Epithelial cell of proximal tubule (primary cell): ENCODE measurements around the gene ZIC4. TPM values are rescaled to one million over a fixed set of nuclear protein-coding genes. Genes with fewer than 3 reads are reported as not detected.

ENCODE experiments used
- DNase-seq: peaks from one replicate; pipeline ENCODE4 v3.0.0-alpha.2; 2011; ENCODE audit warnings: low read depth
- H3K4me3 ChIP-seq: 2 replicates; pipeline ENCODE4 v1.5.1; 2011; ENCODE audit warnings: low read depth, mild to moderate bottlenecking, low read length
- total RNA-seq: library from RNA; depleted of rRNA; stranded (reverse); fragments of >200 nt; gene quantifications from 2 replicates; pipeline ENCODE4 v1.2.3, GENCODE V29; 2015
- TF ChIP-seq, protein P1 (sequence below): conservative IDR thresholded peaks from 2 replicates; pipeline ENCODE4 v1.5.1; 2012; ENCODE audit warnings: low read depth, mild to moderate bottlenecking, low read length

Gene ZIC4
- total RNA-seq, 1 donor from 2014 or later: not detected

DNA sequence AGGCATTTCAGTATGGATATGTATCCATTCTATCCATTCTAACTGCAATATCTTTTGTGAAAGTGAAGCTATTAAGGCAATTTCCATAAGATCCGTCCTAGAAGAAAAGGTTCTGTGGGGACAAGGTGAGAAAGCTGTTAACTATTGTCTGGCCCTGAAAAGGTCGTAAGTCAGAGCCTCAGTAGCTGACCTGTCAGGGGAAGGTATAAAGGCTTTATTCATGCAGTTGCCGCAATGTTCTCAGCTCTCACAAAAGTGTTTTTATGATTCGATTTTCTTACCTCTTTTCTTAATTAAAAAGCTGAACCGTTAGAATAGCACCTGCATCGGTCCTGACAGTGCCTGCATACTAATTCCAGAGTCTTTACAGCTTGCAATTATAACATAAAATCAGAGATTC lies 24.7 kb downstream of the ZIC4 start:
- no peak for DNase-seq
- H3K4me3 ChIP-seq: no peak overlapping the region
- TF ChIP-seq, protein P1, sequence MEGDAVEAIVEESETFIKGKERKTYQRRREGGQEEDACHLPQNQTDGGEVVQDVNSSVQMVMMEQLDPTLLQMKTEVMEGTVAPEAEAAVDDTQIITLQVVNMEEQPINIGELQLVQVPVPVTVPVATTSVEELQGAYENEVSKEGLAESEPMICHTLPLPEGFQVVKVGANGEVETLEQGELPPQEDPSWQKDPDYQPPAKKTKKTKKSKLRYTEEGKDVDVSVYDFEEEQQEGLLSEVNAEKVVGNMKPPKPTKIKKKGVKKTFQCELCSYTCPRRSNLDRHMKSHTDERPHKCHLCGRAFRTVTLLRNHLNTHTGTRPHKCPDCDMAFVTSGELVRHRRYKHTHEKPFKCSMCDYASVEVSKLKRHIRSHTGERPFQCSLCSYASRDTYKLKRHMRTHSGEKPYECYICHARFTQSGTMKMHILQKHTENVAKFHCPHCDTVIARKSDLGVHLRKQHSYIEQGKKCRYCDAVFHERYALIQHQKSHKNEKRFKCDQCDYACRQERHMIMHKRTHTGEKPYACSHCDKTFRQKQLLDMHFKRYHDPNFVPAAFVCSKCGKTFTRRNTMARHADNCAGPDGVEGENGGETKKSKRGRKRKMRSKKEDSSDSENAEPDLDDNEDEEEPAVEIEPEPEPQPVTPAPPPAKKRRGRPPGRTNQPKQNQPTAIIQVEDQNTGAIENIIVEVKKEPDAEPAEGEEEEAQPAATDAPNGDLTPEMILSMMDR: no peak

DNA sequence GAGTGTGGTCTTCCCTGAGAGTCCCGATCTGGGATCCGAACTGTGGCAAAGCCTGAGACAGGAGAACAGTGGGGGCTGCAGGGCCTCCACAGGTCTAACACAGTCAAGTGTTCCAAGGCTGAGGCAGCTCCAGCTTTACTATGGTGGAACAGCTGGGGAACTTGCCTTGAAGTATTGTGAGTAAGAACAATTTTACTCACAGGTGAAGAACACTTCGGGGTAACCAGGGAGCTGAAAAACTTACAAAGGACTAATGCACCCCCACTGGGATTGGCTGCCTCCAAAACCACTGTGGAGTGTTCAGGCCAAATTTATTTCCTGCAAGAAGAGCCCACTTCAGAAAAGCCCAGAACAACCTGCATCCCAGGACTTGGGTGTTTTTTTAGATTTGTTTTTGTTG lies 25.4 kb downstream of the ZIC4 start:
- no peak overlapping the region for H3K4me3 ChIP-seq
- TF ChIP-seq, protein P1: no peak
- DNase-seq: no peak

DNA sequence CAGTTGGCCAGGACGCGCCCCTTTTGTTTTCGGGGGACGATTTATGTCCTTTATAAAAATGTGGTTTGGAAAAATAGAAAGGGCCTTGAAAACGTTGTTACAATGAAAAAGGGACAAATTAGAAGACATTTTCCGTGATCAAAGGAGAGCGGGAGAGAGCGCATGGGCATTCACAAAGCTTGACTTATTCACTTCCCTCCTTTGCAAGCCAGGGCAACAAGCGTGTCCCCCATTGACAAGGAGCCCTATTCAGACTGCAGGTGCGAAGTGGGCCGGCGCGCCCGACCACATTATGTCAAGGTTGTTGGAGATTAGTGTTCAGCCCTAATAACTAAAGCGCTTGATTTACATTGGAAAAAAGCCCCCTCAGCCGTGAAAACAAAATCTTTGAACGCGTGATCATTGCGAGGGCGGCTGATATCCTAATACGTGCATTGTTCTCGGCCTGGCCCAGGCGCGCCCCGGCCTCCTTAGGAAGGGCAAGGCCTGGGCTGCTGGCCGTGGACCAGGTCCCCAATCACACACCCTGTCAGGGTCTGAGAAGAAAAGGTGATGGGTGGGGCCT lies 25.9 kb downstream of the ZIC4 start:
- no peak overlapping the region for H3K4me3 ChIP-seq
- TF ChIP-seq, protein P1: no peak
- DNase-seq: no peak

DNA sequence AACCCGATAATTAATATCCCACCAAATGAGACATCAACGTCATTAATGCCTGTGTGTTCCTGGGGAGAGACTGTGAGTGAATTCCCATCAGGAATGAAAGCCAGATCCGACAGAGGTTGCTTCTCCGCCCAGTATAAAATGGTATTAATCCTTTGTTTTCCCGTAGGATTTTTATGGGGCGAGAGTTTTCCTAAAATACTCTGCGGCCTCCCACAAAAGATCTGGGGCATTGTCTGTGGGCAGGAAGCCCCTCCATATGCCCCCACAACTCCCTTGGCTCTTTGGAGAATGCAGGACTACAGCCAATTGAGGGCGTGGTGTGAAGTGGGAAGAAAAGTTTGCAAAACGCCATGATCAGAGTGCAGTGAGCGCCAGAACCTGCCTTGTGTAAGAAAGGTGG lies 26.7 kb downstream of the ZIC4 start:
- no peak for DNase-seq
- no peak overlapping the region for H3K4me3 ChIP-seq
- TF ChIP-seq, protein P1: no peak

DNA sequence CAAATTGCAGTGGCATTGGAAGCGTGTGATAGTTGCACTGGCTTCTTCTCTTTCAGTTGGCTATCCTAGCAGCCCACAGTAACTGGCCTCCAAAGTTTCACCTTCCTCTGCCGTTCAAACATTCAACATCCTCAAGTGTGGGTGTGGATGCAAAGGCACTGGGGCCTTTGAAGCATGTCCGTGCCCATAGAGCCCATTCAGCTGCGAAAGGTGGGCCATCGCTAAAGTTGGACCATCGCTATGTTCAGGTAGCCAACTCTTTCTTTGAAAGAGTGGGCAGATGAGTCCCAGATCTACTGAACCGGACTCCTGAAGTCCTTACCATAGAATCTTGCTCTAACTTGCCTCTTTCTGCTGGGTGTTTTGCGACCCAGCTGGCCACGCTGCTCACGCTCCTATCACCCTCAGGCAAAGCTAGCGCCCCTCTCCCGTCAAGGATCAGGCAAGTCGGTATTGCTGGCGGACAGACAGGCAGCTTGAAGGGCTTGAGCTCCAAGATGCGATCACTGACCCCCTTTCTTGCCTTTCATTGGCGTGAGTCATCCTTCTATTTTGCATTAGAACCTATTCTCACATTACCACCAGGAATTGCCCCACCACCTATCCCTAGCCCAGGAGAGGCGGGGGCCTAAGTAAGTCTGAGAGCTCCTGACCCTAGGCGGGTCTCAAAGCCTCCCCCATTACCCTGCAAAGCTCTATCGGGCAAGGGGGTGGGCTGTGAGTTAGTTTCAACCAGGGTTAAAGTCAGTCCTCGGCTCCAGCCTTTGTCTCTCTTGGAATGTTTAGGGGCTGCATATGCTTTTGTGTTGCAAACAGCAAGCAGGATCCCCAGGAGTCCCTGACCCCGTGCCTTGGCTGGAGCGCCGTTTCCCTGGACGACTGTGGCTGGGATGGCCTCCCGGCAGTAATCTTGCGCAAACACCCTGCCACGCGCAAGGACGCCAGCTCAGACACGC lies 28.7 kb downstream of the ZIC4 start:
- no peak for DNase-seq
- H3K4me3 ChIP-seq: no peak overlapping the region
- TF ChIP-seq, protein P1: no peak

DNA sequence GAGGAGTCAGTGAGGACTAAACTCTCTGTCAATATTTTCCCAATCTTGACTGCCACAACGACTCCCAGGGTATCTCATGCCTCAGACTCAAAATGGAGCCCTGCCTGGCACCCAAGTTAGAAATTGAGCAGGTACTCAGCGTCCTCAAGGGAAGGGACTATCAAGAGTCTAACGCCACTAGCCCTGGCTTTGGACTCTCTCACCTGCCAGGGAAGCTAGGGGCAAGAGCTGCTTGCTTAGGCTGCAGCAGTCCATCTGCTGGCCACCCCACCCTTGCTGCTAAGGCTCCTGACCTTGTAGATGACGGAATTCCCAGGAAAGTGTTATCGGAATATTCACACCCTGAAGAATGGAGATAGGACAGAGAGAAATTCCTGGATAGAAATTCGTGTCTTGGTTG lies 33.0 kb downstream of the ZIC4 start:
- TF ChIP-seq, protein P1: no peak
- no peak for DNase-seq
- H3K4me3 ChIP-seq: no peak overlapping the region
